Osteoblast (primary cell): Measurements from ENCODE around the gene SGTA. TPM values are rescaled to one million over a fixed set of nuclear protein-coding genes. Genes with fewer than 3 reads are reported as not detected.

Source experiments
- DNase-seq: peaks from one replicate; pipeline ENCODE4 v3.0.0; 2011; ENCODE audit warnings: low spot score, mixed read lengths; ENCODE audit not compliant: insufficient read length; ENCODE audit errors: missing footprints
- H2AFZ ChIP-seq: 2 replicates; pipeline ENCODE4 v1.6.0; 2011; ENCODE audit warnings: mild to moderate bottlenecking, low read length
- H3K27ac ChIP-seq: 2 replicates; pipeline ENCODE4 v1.5.1; 2011; ENCODE audit warnings: mild to moderate bottlenecking, low read depth, low read length, moderate library complexity
- H3K27me3 ChIP-seq: 2 replicates; pipeline ENCODE4 v1.6.0; 2012; ENCODE audit warnings: mild to moderate bottlenecking, control low read depth, inconsistent platforms, low read length, moderate library complexity; ENCODE audit not compliant: insufficient read depth
- H3K36me3 ChIP-seq: 2 replicates; pipeline ENCODE4 v1.5.1; 2011; ENCODE audit warnings: mild to moderate bottlenecking, low read length, control low read depth, moderate library complexity; ENCODE audit not compliant: insufficient read depth
- H3K4me1 ChIP-seq: 2 replicates; pipeline ENCODE4 v1.5.1; 2011; ENCODE audit warnings: mild to moderate bottlenecking, low read length, control low read depth, moderate library complexity; ENCODE audit not compliant: insufficient read depth
- H3K4me2 ChIP-seq: 2 replicates; pipeline ENCODE4 v1.6.0; 2011; ENCODE audit warnings: mild to moderate bottlenecking, low read length; ENCODE audit not compliant: insufficient read depth
- H3K4me3 ChIP-seq: fragments of 200-600 bp; sonication (generic); 3 replicates; pipeline ENCODE4 v1.5.1; 2012; ENCODE audit warnings: mild to moderate bottlenecking, low read length, inconsistent platforms; ENCODE audit not compliant: insufficient read depth
- H3K79me2 ChIP-seq: 2 replicates; pipeline ENCODE4 v1.6.0; 2012; ENCODE audit warnings: mild to moderate bottlenecking, low read length, control low read depth, inconsistent platforms; ENCODE audit not compliant: insufficient read depth
- H3K9me3 ChIP-seq: 2 replicates; pipeline ENCODE4 v1.5.1; 2011; ENCODE audit warnings: low read depth, low read length, control low read depth
- H4K20me1 ChIP-seq: 2 replicates; pipeline ENCODE4 v1.6.0; 2012; ENCODE audit warnings: mild to moderate bottlenecking, low read length, control low read depth; ENCODE audit not compliant: insufficient read depth
- total RNA-seq: library from RNA; depleted of rRNA; stranded (reverse); fragments of >200 nt; gene quantifications from 2 replicates; pipeline ENCODE4 v1.2.3, GENCODE V29; 2012
- TF ChIP-seq, protein P1 (sequence below): IDR thresholded peaks from 2 replicates; pipeline ENCODE4 v1.5.1; 2011; ENCODE audit warnings: mild to moderate bottlenecking, low read depth, low read length, moderate library complexity; ENCODE audit errors: extremely low read depth

Gene SGTA
- total RNA-seq, 1 donor: 38.7 TPM

DNA sequence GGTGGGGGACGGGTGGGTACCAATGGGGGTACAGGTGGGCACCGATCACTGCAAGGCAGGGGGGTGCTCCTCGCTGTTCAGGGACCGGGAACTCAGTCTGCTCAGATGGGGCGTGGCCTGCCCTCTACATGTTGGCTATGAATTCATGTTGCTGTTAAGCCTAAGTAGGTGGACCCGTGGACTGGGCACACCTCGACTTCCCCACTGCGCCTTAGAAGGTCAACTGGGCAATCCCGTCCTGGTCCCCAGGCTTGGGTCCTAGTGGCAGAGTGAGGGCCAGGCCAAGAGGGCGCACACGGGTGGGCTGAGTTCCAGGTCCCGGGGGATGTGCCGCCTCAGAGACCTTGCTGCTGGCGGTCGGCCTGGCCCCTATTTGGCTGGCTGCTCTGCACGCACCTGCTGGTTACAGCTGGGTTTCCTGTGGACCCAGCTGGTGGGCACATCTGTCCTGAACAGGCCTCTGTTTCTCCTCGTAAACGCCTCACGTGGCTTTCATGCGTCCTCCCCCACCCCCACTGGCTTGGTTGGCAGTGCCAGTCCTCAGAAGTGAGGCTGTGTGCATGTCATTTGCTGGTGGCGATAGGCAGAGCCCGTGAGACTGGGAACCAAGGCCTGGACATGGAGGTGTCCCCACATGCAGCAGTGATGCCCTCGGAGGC lies 23.0 kb upstream of the SGTA start:
- Histone ChIP-seq H3K4me3 (no peak overlapping the region), H3K9me3 (no peaks in the 10 kb centered on the region), H3K4me1 (no peaks in the 10 kb centered on the region), H3K36me3 (peaks cover 30% of the 10 kb centered on the region), H3K79me2 (no peaks in the 10 kb centered on the region), H2AFZ (no peak overlapping the region), H3K4me2 (no peak overlapping the region), H4K20me1 (no peaks in the 10 kb centered on the region), H3K27ac (no peak overlapping the region), H3K27me3 (no peaks in the 10 kb centered on the region)
- TF ChIP-seq, protein P1, sequence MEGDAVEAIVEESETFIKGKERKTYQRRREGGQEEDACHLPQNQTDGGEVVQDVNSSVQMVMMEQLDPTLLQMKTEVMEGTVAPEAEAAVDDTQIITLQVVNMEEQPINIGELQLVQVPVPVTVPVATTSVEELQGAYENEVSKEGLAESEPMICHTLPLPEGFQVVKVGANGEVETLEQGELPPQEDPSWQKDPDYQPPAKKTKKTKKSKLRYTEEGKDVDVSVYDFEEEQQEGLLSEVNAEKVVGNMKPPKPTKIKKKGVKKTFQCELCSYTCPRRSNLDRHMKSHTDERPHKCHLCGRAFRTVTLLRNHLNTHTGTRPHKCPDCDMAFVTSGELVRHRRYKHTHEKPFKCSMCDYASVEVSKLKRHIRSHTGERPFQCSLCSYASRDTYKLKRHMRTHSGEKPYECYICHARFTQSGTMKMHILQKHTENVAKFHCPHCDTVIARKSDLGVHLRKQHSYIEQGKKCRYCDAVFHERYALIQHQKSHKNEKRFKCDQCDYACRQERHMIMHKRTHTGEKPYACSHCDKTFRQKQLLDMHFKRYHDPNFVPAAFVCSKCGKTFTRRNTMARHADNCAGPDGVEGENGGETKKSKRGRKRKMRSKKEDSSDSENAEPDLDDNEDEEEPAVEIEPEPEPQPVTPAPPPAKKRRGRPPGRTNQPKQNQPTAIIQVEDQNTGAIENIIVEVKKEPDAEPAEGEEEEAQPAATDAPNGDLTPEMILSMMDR: no peak
- peak; percentile 87 for DNase-seq

- H3K79me2 ChIP-seq: no peaks in the 10 kb centered on the region
- H3K36me3 ChIP-seq: peaks cover 26% of the 10 kb centered on the region
- peak; percentile 86 for DNase-seq
- no peaks in the 10 kb centered on the region for H3K9me3 ChIP-seq
- H3K27me3 ChIP-seq: no peaks in the 10 kb centered on the region
- no peaks in the 10 kb centered on the region for H4K20me1 ChIP-seq
- TF ChIP-seq, protein P1: no peak
- no peak overlapping the region for H3K4me2 ChIP-seq
- no peak overlapping the region for H3K27ac ChIP-seq
- no peaks in the 10 kb centered on the region for H3K4me1 ChIP-seq
- no peak overlapping the region for H3K4me3 ChIP-seq
- no peak overlapping the region for H2AFZ ChIP-seq
Measured at GRCh38 chr19:2805261-2805900, 22.3 kb upstream of the SGTA start.

GRCh38 chr19:2804156-2805004 lies 21.3 kb upstream of the SGTA start:
- Histone ChIP-seq H4K20me1 (no peaks in the 10 kb centered on the region), H3K4me2 (no peak overlapping the region)
- DNase-seq: peak; percentile 85

More at GRCh38 chr19:2804156-2805004, 21.3 kb upstream of the SGTA start:
- no peaks in the 10 kb centered on the region for H3K27me3 ChIP-seq
- no peak overlapping the region for H3K4me3 ChIP-seq
- TF ChIP-seq, protein P1: no peak
- no peaks in the 10 kb centered on the region for H3K4me1 ChIP-seq
- no peaks in the 10 kb centered on the region for H3K9me3 ChIP-seq
- peaks cover 23% of the 10 kb centered on the region for H3K36me3 ChIP-seq
- no peaks in the 10 kb centered on the region for H3K79me2 ChIP-seq
- no peak overlapping the region for H3K27ac ChIP-seq
- no peak overlapping the region for H2AFZ ChIP-seq
